ENCODE results near the gene CLEC3B. TPM values are rescaled to one million over a fixed set of nuclear protein-coding genes. Genes with fewer than 3 reads are reported as not detected.
A peak's percentile ranks its signal among the peaks of the same experiment; 100 is the strongest.

Gene CLEC3B
- total RNA-seq, 1 experiment from 2014 or later, result 1.8 TPM

- ChIA-PET CTCF (no interaction called here), POLR2A (ENCODE audit: unreplicated experiment) (no interaction called here)
- H3K4me2 ChIP-seq (ENCODE audit: low read length), result no peak overlapping the region
- no peaks in the 10 kb centered on the region for H3K9me3 ChIP-seq (ENCODE audit: low read length)
- no peaks in the 10 kb centered on the region for H3K9me2 ChIP-seq (replicated peaks; ENCODE audit: low read length)
- DNase-seq, result no peak
- peaks cover 49% of the 10 kb centered on the region for H3K36me3 ChIP-seq (ENCODE audit: low read depth, low read length)
- H3K27ac ChIP-seq (ENCODE audit: low read length), result no peak overlapping the region
- no TSS peak for BruUV-seq (replicated peaks)
- peak; percentile 60 for ATAC-seq
- H3K79me2 ChIP-seq (ENCODE audit: low read length), result 0 out of 2 replicates have a peak, but pooled peaks cover 3% of the 10 kb centered on the region
- no peaks in the 10 kb centered on the region for H3F3A ChIP-seq (ENCODE audit: low read length, unreplicated experiment)
- H4K20me1 ChIP-seq (ENCODE audit: low read length), result no peaks in the 10 kb centered on the region
- intact Hi-C loops (cut with micrococcal nuclease), result no loop called here
- TF ChIP-seq CTCF (conservative IDR thresholded peaks at IDR 0.05; ENCODE audit: low read depth, low read length) (peak; percentile 51), EZH2 (IDR thresholded peaks at IDR 0.05; ENCODE audit: low read length, unreplicated experiment) (no peak)
- H3K27me3 ChIP-seq (ENCODE audit: low read length), result no peaks in the 10 kb centered on the region
- no peak overlapping the region for H2AFZ ChIP-seq (ENCODE audit: low read length)
- no peaks in the 10 kb centered on the region for H3K4me1 ChIP-seq (ENCODE audit: insufficient read depth, low read length)
- no peak overlapping the region for H3K9ac ChIP-seq (ENCODE audit: low read length)
- no peak overlapping the region for H3K4me3 ChIP-seq (ENCODE audit: low read length)
Measured at GRCh38 chr3:45001738-45002137, 24.4 kb upstream of the CLEC3B start.

GRCh38 chr3:45002139-45002660 lies 23.9 kb upstream of the CLEC3B start:
- Histone ChIP-seq H4K20me1 (ENCODE audit: low read length) (no peaks in the 10 kb centered on the region), H3K9me3 (ENCODE audit: low read length) (no peaks in the 10 kb centered on the region)
- BruUV-seq (replicated peaks), result no TSS peak

GRCh38 chr3:45002720-45003119 lies 23.4 kb upstream of the CLEC3B start:
- no peaks in the 10 kb centered on the region for H3F3A ChIP-seq (ENCODE audit: low read length, unreplicated experiment)
- H3K79me2 ChIP-seq (ENCODE audit: low read length), result no peaks in the 10 kb centered on the region
- DNase-seq, result no peak
- no peak overlapping the region for H2AFZ ChIP-seq (ENCODE audit: low read length)
- no peak overlapping the region for H3K27ac ChIP-seq (ENCODE audit: low read length)
- TSS peak; percentile 15 for BruUV-seq (replicated peaks)
- CTCF ChIA-PET, result no interaction called here
- no peak overlapping the region for H3K4me3 ChIP-seq (ENCODE audit: low read length)
- no peaks in the 10 kb centered on the region for H3K4me1 ChIP-seq (ENCODE audit: insufficient read depth, low read length)
- no peaks in the 10 kb centered on the region for H4K20me1 ChIP-seq (ENCODE audit: low read length)
- TF ChIP-seq CTCF (conservative IDR thresholded peaks at IDR 0.05; ENCODE audit: low read depth, low read length), result no peak
- TF ChIP-seq EZH2phosphoT487 (IDR thresholded peaks at IDR 0.05; ENCODE audit: borderline replicate concordance, low read length), result no peak
- no peak for TF ChIP-seq EZH2 (IDR thresholded peaks at IDR 0.05; ENCODE audit: low read length, unreplicated experiment)
- peaks cover 47% of the 10 kb centered on the region for H3K36me3 ChIP-seq (ENCODE audit: low read depth, low read length)
- POLR2A ChIA-PET (ENCODE audit: unreplicated experiment), result no interaction called here
- H3K4me2 ChIP-seq (ENCODE audit: low read length), result no peak overlapping the region
- H3K9ac ChIP-seq (ENCODE audit: low read length), result no peak overlapping the region
- H3K9me3 ChIP-seq (ENCODE audit: low read length), result no peaks in the 10 kb centered on the region
- intact Hi-C loops (cut with micrococcal nuclease), result no loop called here
- ATAC-seq, result no peak
- no peaks in the 10 kb centered on the region for H3K27me3 ChIP-seq (ENCODE audit: low read length)
- H3K9me2 ChIP-seq (replicated peaks; ENCODE audit: low read length), result no peaks in the 10 kb centered on the region

More at GRCh38 chr3:45002139-45002660, 23.9 kb upstream of the CLEC3B start:
- DNase-seq (no peak), ATAC-seq (peak; percentile 81)
- Histone ChIP-seq H3K9ac (ENCODE audit: low read length) (no peak overlapping the region), H3K79me2 (ENCODE audit: low read length) (no peaks in the 10 kb centered on the region), H3F3A (ENCODE audit: low read length, unreplicated experiment) (no peaks in the 10 kb centered on the region), H3K36me3 (ENCODE audit: low read depth, low read length) (peaks cover 48% of the 10 kb centered on the region), H3K27ac (ENCODE audit: low read length) (no peak overlapping the region), H3K4me2 (ENCODE audit: low read length) (no peak overlapping the region), H3K9me2 (replicated peaks; ENCODE audit: low read length) (no peaks in the 10 kb centered on the region), H3K27me3 (ENCODE audit: low read length) (no peaks in the 10 kb centered on the region), H2AFZ (ENCODE audit: low read length) (no peak overlapping the region), H3K4me3 (ENCODE audit: low read length) (no peak overlapping the region), H3K4me1 (ENCODE audit: insufficient read depth, low read length) (no peaks in the 10 kb centered on the region)
- intact Hi-C loops (cut with micrococcal nuclease), result no loop called here
- ChIA-PET POLR2A (ENCODE audit: unreplicated experiment) (no interaction called here), CTCF (no interaction called here)
- TF ChIP-seq EZH2phosphoT487 (IDR thresholded peaks at IDR 0.05; ENCODE audit: borderline replicate concordance, low read length) (no peak), CTCF (conservative IDR thresholded peaks at IDR 0.05; ENCODE audit: low read depth, low read length) (no peak), EZH2 (IDR thresholded peaks at IDR 0.05; ENCODE audit: low read length, unreplicated experiment) (no peak)
